NCI-H510A (cell line): ENCODE results near the gene IGFBP7.

Source experiments
- DNase-seq: peaks from one replicate; lab custom pipeline; 2025; lab: John Stamatoyannopoulos, UW

The IGFBP7 gene

DNA sequence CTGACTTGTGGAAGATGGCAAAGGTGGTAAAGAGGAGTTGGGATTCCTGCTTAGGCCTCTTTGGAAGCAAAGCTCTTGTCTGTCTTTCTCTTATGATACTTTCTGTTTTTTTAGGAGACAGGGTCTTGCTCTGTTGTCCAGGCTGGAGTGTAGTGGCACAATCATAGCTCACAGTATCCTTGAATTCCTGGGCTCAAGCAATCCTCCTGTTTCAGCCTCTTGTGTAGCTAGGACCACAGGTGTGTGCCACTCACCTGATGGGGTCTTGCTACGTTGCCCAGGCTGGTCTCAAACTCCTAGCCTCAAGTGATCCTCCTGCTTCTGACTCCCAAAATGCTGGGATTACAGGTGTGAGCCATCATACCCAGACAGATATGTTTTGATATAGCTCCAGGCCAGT lies 19.3 kb upstream of the IGFBP7 start:
- no peak for DNase-seq

DNA sequence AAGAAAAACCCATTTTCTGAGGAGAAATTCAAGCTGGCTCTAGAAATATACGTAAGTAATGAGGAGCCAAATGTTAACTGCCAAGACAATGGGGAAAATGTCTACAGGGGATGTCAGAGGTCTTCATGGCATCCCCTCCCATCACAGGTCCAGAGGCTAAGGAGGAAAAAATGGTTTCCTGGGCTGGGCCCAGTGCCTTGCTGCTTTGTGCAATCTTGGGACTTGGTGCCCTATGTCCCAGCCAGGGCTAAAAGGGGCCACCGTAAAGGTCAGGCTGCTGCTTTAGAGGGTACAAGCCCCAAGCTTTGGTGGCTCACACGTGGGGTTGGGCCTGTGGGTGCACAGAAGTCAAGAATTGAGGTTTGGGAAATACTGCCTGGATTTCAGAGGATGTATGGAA lies 17.2 kb upstream of the IGFBP7 start:
- no peak for DNase-seq

DNA sequence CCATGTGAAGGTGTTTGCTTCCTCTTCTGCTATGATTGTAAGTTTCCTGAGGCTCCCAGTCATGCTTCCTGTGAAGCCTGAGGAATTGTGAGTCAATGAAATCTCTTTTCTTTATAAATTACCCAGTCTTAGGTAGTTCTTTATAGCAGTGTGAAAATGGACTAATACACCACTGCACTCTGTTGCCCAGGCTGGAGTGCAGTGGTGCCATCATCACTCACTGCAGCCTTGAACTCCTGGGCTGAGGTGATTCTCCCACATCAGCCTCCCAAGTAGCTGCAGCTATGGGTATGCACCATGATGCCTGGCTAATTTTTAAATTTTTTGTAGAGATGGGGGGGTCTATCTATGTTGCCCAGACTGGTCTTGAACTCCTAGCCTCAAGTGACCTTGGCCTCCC lies 15.8 kb upstream of the IGFBP7 start:
- no peak for DNase-seq

DNA sequence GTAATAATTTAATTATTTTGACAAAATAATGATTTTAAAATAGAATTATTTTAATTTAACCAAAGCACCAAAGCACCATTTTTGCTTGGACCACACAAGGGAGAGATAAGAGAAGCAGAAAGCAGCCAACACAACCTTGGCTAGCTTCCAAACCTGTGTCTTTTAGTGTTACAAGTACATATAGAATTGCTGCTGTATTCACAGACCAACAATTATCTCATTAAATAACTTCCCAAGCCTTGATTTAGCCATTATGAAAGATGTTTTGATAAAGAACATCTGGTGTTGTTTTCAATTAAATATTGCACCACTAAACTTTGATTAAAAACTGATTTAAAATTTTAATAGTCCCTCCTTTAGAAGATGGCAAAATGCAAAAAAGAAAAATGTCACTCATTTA lies 14.0 kb upstream of the IGFBP7 start:
- DNase-seq = no peak

DNA sequence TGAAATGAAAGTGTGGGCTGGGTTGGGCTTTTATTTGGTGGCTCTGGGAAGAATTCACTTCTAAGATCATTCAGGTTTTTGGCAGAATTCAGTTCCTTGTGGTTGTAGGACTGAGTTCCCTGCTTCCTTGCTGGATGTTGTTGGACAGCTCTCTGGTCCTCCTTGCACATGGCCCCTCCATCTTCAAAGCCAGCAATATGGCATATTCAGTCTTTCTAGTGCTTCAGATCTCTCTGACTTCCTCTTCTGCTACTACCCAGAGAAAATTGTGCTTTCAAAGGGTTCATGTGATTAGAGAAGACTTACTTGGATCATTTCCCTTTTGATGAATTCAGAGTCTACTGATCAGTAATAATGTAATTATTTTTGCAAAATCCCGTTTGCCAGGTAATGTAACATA lies 12.8 kb upstream of the IGFBP7 start:
- DNase-seq = no peak

DNA sequence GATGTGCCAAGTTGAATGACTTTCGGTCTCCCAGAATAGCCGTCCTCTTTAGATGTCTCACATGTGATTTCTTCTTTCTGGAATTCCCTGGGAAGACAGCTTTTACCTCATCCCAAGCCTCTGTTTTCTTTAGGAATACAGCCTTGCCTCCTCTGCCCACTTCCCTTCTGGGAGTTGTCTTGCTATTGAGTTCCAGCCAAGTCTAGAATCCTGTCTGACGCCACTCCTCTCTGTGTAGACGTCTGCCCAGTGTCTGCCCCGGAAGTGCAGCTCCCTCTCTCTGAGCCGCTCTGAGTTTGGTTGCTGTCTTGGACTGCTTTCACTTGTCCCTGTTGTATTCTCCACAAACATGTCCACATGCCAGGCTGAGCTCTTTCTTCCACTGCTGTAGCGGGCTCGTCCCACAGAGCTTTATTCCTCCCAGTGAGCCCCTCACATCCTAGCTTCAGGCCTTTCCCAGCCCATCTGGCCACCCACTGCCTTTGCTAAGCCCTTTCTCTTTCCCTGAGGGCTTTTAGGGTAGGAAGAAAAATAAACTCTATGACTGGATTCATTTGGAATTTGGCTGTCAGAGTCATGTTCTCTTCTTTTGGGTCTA lies 9.0 kb upstream of the IGFBP7 start:
- DNase-seq = no peak

DNA sequence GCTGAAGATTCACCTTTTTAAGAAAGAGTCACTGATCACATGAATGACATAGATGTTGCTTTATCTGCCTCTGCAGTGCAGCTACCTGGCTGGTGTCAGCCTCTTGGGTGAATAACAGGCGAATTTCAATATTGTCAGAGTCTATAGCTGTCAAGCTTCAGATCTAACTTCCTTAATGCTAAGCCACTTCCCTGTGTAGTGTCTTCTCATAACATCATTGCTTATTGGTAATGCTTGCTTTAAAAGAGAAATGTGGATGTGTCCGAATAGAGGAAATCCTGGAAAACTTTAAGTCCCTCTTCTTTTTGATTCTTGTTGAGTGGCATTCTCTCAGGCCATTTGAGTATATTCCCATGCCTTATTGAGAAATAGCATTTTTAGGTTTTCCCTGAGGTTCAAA lies 7.3 kb upstream of the IGFBP7 start:
- DNase-seq = no peak

DNA sequence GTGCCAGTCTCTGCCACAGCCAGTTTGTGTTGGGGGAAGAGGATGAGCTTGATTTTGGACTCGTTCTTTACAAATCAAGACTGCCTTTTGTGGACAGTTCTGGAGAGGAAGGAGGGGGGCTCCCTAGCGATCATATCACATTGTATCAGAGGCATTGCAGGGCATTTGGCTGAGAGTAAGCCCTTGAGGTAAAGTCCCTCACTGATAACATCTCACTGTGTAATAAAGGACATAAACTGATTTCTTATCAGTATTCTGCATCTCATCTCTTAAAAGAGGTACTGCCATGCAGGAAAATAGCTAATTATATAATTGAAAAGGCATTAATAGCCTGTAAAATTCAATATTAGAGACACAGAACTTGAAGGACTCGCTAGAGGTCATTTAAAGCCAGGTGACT lies 6.1 kb upstream of the IGFBP7 start:
- DNase-seq = no peak

DNA sequence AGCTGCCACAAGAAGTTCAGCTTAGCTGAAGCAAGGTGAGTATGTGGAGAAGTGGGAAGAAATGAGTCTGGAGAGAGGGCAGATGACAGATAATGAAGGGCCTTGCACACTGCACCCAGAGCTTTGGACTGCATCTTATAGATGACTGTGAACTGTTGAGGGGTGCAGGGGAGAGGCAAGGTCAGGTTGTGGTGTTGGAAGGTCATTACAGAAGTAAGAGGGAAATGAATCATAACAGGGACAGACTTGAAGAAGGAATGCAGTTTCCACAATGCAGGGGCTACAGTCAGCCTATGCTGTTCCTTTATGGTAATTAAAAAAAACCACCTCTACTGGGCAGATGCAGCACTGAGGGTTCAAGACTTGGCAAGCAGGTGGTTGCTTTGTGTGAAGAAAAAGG lies 4.8 kb upstream of the IGFBP7 start:
- DNase-seq = no peak

DNA sequence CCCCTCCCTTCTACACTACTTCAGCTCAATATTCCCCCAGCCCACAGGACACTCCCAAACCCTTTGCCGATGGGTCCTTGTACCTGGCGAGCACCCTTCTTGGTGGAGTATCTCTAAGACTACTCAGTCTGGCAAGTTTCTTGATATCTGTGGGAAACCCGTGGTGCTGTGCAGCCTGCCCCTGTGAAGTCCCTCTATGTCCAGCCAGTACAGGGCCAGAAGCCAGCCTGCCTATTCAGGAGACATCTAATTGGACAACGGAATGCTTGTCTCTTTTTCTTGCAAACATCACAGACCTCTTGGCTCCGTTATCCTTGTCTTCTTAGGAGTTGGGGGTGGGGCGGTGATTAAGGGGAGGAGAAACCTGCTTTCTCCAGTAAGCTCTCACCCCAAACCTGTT lies 3.7 kb upstream of the IGFBP7 start:
- DNase-seq = no peak

DNA sequence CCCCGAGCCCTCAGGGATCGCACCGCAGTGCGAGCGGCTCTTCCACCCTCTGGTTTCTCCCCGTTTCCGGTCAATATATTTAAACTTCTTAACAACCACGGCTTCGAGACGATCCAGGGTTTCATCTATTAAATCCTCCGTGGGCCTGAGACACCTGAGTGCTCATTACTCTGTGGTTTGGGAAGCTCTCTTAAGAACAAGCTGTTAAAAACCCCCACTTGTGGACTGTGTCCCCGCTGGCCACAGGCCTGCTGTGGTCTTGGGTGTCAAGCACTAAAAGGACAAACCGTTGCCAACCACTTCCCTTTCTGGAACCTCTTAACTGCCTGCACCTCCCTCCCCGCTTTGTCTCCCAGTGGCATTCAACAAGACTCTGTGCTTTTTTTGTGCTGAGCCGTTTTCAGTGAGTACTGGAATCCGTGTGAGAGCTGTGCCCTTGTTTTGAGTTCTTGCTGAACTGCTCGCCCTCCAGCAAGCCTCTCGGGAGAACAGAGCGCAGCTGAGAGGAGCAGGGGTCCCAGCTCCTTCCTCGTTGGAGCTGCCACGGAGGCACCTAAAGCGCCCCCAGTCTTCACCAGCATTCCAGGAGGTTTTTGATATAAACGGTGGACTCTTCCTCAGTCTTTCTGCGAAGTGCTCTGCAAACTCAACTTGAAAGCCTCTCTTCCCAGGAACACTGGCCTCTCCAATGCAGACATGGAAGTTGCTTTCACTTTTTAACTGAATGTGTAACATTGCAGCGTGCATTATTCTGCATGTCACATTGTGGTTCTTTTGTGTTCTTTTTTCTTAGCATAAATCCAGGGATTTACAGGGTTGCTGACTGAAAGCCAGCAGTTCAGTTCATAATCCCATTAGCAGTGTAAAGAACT lies 691 bp upstream of the IGFBP7 start:
- no peak for DNase-seq

DNA sequence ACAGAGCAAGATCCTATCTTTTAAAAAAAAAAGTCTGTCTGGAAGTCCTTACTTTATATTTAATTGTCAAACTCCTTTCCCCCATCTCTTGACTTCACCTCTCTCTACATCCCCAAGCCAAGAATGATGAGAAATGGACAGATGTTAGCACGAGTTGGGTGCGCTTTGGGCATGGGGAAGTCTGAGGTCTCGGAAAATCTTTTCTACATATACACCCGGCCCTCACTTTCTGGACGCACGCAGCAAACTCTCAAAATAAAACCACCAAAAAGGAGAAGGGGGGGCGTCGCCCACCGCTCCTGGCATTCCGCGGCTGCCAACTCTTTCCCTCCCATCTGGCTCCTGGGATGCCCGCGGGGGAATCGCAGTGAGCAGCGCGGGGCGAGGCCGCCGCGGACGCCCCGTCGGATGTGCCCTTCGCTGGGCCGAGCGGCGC lies 756 bp downstream of the IGFBP7 start:
- DNase-seq = no peak

DNA sequence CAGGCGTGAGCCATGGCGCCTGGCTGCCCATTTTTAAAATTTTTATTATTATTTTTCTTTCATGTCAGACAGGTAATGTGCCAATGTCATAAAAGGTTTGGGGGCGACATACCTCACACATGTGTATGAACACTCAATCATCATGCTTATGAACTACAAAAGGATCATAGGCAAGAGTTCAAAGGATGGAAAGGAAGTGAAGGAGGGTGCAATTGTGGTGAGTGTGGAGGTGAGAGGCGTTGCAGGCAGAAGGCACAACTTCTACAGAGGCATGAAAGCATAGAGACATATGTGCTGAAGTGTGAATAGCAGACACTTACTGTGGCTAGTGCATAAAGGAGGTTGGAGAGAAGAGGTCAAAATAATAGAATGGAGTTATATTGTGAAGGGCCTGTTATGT lies 4.0 kb downstream of the IGFBP7 start:
- no peak for DNase-seq

DNA sequence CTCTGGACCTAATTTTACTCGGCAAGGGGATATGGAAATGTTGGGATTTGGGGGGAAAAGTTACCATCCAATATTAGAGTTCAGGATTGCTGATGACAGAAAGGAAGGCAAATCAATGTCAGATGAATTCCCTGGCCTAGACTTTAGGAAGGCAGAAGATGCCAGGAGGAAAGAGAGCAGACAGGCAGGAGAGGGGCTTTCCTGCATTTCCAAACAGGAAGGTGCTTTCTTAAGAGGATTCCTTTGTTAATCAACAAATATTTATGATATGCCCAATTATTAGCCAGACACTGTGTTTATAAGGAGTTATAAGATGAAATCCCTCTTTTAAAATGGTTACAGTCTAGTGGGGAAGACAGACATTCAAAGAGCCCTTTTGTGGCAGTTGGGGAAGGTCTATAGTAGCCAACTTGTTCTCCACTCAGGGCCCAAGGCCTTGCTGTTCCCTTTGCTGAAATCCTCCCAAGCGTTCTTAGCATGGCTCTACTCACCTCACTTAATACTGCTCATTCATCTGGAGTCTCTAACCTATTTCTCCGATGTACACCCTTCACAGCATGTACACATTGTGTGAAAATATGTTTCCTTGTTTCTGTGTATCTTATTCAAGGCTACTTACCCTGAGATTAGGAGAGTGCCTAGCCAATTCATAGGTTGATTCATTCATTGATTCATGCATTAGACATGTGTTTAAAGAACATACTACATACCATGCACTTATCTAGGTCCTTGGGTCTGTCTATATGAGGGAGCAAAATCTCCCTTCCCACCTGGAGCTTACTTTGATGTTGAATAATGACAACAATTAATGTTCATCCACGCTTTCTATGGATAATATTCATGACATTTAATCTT lies 5.3 kb downstream of the IGFBP7 start:
- no peak for DNase-seq

DNA sequence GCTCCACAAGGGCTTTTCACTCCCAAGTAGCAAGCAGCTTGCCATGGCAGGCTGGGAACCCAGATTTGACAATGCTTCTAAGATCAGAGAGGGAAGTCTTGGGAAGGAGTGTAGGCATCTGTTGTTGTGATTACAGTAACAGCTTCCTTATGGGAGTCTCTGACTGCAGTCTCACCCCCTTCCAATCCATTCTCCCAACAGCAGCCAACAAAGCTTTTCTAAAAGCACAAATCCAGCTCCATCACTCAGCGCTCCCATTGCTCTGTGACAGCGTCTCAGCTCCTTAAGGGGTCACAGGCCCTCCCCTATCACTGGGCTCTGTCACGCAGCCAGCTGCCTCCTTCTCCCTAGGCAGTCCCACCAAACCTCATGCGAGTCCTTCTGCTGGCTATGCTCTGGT lies 7.1 kb downstream of the IGFBP7 start:
- DNase-seq = no peak

DNA sequence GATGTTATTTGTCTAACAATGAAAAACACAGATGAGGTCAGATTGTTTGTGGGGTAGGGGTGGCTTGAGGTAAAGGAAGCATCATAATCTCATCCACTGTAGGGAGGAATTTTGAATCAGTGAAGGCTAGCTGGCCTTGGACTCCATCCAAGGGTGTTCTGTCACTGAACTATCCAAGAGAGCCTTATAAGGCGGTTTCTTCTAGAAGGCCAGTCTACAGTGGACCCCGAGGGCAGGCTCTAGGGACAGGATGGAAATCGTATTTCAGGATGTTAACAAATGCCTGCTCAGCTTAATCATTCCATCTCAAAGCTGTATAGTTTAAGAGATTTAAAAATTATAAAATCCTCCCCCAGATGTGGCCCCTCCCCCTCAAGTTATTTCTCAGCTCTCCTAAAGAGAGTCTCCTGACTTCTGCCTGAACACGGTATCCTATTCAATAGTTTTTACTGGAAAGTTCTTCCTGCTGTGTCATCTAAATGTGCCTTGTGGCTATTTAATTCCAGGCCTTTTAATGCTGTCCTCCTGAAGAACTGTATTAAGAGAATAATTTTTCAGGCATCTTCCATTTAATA lies 8.0 kb downstream of the IGFBP7 start:
- DNase-seq = no peak

DNA sequence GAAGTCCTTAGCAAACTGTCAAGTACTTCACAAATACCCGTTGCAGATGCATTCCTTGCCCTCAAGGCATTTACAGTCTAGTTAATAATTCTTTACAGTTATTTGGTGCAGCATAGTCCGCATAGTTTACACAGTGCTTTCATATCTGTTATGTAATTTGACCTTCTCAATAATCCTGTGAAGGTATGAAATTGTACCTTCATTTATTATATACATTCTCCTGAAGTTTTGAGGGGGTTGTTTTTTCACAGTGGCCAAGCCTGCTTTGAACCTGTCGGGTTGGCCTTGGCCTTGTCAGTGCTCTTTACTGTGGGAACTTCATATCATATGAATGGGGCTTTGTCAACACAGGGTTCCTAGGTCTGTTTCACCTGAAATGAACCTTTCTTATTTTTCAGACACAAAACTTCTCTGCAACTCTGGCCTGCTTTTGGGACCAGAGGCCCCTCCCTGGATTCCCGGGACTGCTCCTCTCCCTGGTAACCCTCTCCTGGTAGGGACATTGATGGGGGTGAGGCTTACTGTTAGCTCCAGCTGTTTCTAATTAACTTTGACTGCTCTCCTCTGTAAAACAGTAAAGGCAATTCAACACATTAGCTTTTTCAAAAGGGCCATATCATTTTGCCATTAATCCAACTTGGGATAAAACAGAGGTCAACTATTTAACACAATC lies 9.1 kb downstream of the IGFBP7 start:
- DNase-seq = no peak

DNA sequence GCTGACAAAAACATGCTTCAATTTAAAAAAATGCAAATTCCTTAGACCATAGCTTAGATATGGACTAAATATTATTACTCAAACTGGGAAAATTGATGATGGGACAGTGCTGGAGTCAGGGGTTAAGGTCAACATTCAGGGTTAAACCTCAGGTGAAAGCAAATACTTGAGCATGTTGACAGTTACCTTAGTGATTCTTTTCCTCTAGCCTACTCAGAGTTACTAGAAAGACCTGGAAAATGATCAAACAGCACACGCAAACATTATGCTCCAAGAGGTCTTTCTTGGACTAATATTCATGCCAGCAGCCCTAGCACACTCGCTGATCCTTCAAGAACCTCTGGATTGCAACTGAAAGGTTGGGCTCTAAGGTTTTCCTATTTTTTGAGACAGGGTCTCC lies 10.8 kb downstream of the IGFBP7 start:
- no peak for DNase-seq

DNA sequence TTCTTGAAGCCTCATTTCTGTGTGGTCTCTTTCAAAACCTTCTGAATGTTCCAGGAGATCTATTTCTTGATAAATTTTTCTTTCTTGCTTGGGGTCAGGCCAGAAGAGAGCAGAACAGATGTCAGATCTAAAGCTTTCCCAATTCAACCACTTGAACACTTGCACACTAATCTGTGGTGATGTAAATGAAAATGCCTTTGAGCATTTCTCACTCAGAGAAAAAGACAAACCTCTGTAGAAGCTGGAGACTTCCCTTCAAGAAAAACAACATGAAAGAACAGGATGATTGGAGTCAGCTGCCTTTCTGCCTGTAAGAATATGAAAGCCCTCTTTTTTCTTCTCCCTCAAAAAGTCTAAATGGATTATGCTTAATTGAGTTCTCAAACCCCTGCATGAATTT lies 11.2 kb downstream of the IGFBP7 start:
- DNase-seq = no peak

DNA sequence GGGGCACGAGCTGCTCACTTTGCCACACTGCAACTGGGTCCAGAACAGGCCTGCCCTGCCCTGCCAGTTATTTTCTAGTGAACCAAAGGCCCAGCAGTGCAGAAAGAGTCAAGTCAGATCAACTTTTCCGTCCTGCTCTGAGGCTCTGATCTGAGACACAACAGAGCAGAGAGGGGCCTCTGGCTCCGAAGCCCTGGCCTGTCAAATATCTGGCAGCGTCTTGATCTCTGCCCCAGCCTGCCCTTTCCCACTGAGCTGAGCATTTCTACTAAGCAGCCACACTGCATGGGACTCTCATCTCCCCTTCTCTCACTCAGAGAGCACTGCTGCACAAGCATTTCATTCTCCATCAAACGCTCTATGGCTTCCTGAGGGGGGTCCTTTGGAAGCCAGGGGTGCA lies 11.8 kb downstream of the IGFBP7 start:
- DNase-seq = no peak

DNA sequence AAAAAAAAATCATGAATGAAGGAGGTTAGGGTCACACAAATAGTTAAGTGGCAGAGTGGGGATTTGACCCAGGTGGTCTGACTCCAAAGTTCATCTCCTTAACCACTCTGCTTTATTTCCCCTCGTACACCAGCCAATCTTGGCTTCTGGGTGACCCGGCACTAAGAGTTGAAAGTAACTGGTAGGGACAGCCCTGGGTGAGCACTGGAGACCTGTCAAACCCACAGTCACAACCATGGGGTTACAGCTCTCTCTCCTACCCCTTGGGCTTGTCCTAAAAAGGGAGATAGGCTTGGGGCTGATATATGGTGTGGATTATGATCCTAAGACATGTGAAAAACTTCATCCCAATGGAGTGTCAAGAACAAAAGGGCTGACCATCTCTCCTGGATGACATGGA lies 12.5 kb downstream of the IGFBP7 start:
- no peak for DNase-seq

DNA sequence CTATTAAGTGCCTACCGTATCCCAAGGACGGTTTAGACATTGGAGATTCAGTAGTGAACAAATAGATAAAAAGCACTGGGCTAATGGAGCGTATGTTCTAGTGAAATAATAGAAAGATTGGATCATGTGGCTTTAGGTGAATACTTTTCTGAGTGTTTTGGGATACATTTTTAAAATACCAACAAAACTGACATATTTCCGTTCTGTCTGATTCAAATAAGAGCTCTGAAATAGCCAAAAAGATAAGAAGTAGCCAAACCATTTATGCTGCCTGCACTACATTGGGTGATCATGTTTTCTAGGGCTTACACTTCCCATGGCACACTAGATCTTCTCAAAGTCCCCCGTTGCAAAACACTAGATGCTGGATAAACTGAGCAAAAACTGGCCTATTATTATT lies 14.2 kb downstream of the IGFBP7 start:
- no peak for DNase-seq
